ENCODE measurements around the gene GPSM1.
"Not testable (repeated sequence)": the region's sequence is repeated elsewhere in the genome, so short reads cannot be mapped to it uniquely, and the experiment has no call there.

The GPSM1 gene

GRCh38 chr9:136316896-136317676, 10.3 kb upstream of the GPSM1 start:
- DNase-seq (ENCODE audit: low read depth in 2 of 2, low spot score in 1 of 2) = no peak

GRCh38 chr9:136317695-136318094, 9.6 kb upstream of the GPSM1 start:
- DNase-seq (ENCODE audit: low read depth in 2 of 2, low spot score in 1 of 2) = no peak

GRCh38 chr9:136318111-136318775, 9.1 kb upstream of the GPSM1 start:
- no peak for DNase-seq (ENCODE audit: low read depth in 2 of 2, low spot score in 1 of 2)

- no peak for DNase-seq (ENCODE audit: low read depth in 2 of 2, low spot score in 1 of 2)
Measured at GRCh38 chr9:136318776-136319241, 8.5 kb upstream of the GPSM1 start.

- not testable (repeated sequence) for DNase-seq (ENCODE audit: low read depth in 2 of 2, low spot score in 1 of 2)
Measured at GRCh38 chr9:136319244-136319643, 8.1 kb upstream of the GPSM1 start.

GRCh38 chr9:136319955-136320354, 7.4 kb upstream of the GPSM1 start:
- not testable (repeated sequence) for DNase-seq (ENCODE audit: low read depth in 2 of 2, low spot score in 1 of 2)

GRCh38 chr9:136320972-136321371, 6.4 kb upstream of the GPSM1 start:
- DNase-seq (ENCODE audit: low read depth in 2 of 2, low spot score in 1 of 2) = not testable (repeated sequence)

GRCh38 chr9:136321561-136321960, 5.8 kb upstream of the GPSM1 start:
- no peak for DNase-seq (ENCODE audit: low read depth in 2 of 2, low spot score in 1 of 2)

GRCh38 chr9:136322756-136323330, 4.5 kb upstream of the GPSM1 start:
- DNase-seq (ENCODE audit: low read depth in 2 of 2, low spot score in 1 of 2) = no peak

GRCh38 chr9:136323371-136323789, 4.0 kb upstream of the GPSM1 start:
- DNase-seq (ENCODE audit: low read depth in 2 of 2, low spot score in 1 of 2) = no peak

GRCh38 chr9:136324501-136325300, 2.6 kb upstream of the GPSM1 start:
- DNase-seq (ENCODE audit: low read depth in 2 of 2, low spot score in 1 of 2) = no peak

GRCh38 chr9:136325358-136325757, 2.0 kb upstream of the GPSM1 start:
- no peak for DNase-seq (ENCODE audit: low read depth in 2 of 2, low spot score in 1 of 2)

- no peak for DNase-seq (ENCODE audit: low read depth in 2 of 2, low spot score in 1 of 2)
Measured at GRCh38 chr9:136326061-136326760, 1.1 kb upstream of the GPSM1 start.

GRCh38 chr9:136326761-136327303, 507 bp upstream of the GPSM1 start:
- DNase-seq (ENCODE audit: low read depth in 2 of 2, low spot score in 1 of 2) = no peak

- no peak for DNase-seq (ENCODE audit: low read depth in 2 of 2, low spot score in 1 of 2)
Measured at GRCh38 chr9:136328011-136328621, 777 bp downstream of the GPSM1 start.

GRCh38 chr9:136328622-136329041, 1.3 kb downstream of the GPSM1 start:
- DNase-seq (ENCODE audit: low read depth in 2 of 2, low spot score in 1 of 2) = no peak

- no peak for DNase-seq (ENCODE audit: low read depth in 2 of 2, low spot score in 1 of 2)
Measured at GRCh38 chr9:136329211-136329627, 1.9 kb downstream of the GPSM1 start.

GRCh38 chr9:136329636-136330405, 2.5 kb downstream of the GPSM1 start:
- DNase-seq (ENCODE audit: low read depth in 2 of 2, low spot score in 1 of 2) = no peak

- DNase-seq (ENCODE audit: low read depth in 2 of 2, low spot score in 1 of 2) = no peak
Measured at GRCh38 chr9:136330406-136330990, 3.2 kb downstream of the GPSM1 start.
